GM21786 (cell line): Measurements from ENCODE around the gene ZFHX3.
A peak's percentile ranks its signal among the peaks of the same experiment; 100 is the strongest.
"Not testable (repeated sequence)": the region's sequence is repeated elsewhere in the genome, so short reads cannot be mapped to it uniquely, and the experiment has no call there.

ENCODE experiments used
- ATAC-seq: cut with Tn5 transposase; IDR thresholded peaks from one replicate; pipeline ENCODE4 v1.9.1; 2021; ENCODE audit not compliant: unreplicated experiment

The ZFHX3 gene

DNA sequence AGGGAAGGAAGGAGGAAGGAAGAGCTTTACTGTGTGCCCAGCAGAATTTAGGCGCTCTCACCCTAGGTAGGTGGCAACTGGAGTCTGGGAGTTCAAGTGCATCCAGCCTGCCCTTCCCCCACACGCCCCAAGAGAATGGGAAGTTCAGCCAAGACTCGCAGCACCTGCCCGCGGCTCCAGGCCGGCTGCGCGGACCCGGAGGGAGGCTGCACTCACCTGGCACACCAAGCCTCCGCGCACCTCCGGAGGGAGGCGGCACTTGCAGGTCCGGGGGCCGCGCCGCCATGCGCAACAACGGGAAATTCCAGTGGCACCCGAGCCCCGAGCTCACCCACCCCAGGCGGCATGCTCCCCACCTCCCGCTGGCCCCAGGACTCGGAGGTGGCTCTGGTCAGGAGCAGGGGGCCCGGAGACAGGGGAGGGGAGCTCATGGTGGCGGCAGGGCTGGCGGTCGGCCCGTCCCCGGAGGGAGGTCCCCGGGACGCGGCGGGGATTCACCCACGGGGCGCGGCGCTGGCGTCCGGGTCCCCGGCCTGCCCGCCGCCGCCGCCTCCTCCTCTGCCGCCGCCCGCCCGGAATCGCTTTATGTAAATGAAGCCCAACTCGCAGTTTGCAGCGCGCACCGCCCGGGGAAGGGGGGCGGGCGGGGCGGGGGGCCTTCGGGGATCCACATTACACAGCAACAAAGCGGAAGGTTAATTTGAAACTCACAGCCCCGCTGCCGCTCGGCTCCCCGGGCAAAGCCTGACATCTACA, at the start of gene ZFHX3:
Gene ZFHX3, minus strand, starts transcription at position 593 of the 756 bp plus-strand sequence. CDS start 87,983 bp downstream, outside the sequence.
- ATAC-seq = peak; percentile 77

- no peak for ATAC-seq
Observed at GRCh38 chr16:73096510-73096909, 48.6 kb upstream of the ZFHX3 start.

DNA sequence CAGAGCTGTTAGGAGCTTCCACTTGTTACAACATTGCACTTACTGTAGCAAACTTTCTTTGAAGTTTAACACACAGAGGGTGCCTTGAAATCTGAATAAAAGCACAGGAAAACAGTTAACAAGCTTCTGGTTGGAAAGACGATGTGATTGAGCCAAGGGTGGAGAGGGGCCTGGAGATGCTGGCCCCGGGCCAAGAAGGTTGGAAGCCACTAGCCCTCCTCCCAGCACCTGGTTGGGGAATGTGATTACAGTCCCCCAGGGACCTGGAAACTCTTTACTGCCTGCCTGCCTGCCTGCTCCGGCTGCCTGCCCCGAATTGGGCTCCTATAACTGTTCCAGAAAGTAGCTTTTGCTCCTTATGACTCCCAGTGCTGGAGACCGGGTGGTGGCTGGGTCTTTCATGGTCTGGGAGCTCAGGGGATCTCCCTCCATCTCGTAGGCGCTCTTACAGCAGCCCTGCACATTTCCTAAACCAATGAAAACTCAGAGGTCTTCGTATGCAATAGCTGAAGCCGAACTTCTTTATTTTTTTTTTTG, 48.0 kb upstream of the ZFHX3 start:
- no peak for ATAC-seq

GRCh38 chr16:73095142-73095820, 47.4 kb upstream of the ZFHX3 start:
- no peak for ATAC-seq

GRCh38 chr16:73094371-73094770, 46.4 kb upstream of the ZFHX3 start:
- no peak for ATAC-seq

- ATAC-seq = no peak
Observed at GRCh38 chr16:73093146-73094144, 45.5 kb upstream of the ZFHX3 start.

GRCh38 chr16:73092236-73092781, 44.4 kb upstream of the ZFHX3 start:
- no peak for ATAC-seq

- ATAC-seq = no peak
Observed at GRCh38 chr16:73091174-73091573, 43.2 kb upstream of the ZFHX3 start.

- no peak for ATAC-seq
Observed at GRCh38 chr16:73089420-73089819, 41.5 kb upstream of the ZFHX3 start.

DNA sequence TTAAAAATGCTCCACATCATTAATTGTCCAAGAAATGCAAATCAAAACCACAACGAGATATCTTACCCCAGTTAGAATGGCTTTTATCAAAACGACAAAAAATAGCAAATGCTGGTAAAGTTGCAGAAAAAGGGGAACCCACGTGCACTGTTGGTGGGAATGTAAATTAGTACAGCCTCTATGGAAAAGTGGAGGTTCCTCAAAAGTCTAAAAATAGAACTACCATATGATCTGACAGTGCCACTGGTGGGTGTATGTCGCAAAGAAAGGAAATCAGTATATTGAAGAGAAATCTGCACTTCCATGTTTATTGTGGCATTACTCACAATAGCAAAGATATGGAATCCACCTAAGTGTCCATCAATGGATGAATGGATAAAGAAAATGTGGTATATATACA, 38.2 kb upstream of the ZFHX3 start:
- no peak for ATAC-seq

DNA sequence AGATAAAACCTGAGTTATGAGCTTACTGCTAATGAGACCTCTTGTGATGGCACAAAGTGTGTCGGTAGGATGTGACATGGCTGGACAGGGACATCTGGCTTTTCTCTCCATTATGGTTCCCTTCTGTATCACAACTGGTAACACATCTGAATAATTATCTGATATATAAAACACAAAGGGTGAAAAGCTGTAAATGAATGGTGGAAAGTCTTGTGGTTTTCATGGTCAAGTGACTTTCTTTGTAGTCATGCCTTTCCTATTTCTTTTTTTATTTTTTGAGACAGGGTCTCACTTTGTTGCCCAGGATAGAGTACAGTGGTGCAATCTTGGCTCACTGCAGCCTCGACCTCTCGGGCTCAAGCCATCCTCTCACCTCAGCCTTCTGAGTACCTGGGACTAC, 35.3 kb upstream of the ZFHX3 start:
- ATAC-seq = no peak

DNA sequence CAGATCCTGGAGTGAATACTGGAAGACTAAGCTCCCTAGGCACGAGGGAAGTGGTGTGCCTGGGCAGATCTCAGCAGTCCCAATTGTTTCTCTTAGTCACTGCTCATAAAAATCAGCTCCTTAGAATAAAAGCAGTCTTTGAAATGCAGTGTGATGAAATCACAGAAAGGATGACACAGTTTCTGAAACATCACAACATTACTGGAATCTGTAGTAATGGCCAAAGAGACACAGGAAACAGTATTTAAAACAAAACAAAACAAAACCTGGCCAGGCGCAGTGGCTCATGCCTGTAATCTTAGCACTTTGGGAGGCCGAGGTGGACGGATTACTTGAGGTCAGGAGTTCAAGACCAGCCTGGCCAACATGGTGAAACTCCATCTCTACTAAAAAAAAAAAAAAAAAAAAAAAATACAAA, 34.7 kb upstream of the ZFHX3 start:
- not testable (repeated sequence) for ATAC-seq

DNA sequence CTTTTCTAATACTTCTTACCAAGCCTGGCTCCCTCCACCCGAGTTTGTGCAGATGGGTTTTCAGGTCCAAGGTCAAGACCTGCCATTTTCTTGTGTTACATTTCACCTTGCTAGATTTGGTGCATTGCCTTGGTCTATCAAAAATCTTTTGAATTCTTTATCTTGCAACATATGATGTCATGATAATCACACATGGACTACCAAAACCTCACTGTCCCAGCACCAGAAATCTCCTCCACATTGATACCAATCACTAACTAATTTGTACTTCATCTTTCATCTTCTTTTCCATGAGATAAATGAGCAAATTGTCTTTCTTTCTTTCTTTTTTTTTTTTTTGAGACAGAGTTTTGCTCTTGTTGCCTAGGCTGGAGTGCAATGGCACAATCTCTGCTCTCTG, 33.0 kb upstream of the ZFHX3 start:
- ATAC-seq = no peak

DNA sequence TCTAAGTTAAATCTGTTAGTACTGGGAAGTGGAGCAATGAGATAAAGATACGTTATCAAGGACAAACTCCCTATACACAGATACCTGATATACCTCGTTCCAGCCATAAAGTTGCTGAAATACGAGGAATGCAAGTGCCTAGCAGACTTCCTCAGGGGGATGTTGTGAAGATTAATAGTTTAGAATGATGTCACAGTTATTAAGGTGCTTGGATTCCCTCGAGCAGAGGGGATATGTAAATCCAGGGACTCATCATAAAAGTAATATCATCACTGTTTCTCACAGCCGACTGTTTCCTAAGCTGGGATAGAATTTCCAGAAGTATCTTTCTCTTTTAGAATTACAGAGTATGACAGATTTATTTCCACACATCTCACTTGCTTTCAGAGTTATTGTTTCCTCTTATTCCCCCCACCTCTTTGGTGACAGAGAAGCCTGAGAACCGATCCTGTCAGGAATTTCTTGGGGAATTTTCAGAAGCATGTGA, 28.4 kb upstream of the ZFHX3 start:
- ATAC-seq = no peak

- no peak for ATAC-seq
Observed at GRCh38 chr16:73074382-73074781, 26.5 kb upstream of the ZFHX3 start.

DNA sequence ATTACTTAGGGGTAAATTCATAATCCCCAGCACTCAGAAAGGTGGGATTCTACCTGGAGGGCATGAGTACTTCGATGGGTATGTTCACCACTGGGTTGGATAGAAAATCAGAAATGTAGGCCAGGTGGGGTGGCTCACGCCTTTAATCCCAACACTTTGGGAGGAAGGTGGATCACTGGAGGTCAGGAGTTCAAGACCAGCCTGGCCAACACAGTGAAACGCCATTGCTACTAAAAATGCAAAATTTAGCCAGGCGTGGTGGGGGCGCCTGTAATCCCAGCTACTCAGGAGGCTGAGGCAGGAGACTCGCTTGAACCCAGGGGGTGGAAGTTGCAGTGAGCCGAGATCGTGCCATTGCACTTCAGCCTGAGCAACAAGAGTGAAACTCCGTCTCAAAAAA, 24.1 kb upstream of the ZFHX3 start:
- ATAC-seq = not testable (repeated sequence)

GRCh38 chr16:73071131-73071940, 23.4 kb upstream of the ZFHX3 start:
- ATAC-seq = no peak

DNA sequence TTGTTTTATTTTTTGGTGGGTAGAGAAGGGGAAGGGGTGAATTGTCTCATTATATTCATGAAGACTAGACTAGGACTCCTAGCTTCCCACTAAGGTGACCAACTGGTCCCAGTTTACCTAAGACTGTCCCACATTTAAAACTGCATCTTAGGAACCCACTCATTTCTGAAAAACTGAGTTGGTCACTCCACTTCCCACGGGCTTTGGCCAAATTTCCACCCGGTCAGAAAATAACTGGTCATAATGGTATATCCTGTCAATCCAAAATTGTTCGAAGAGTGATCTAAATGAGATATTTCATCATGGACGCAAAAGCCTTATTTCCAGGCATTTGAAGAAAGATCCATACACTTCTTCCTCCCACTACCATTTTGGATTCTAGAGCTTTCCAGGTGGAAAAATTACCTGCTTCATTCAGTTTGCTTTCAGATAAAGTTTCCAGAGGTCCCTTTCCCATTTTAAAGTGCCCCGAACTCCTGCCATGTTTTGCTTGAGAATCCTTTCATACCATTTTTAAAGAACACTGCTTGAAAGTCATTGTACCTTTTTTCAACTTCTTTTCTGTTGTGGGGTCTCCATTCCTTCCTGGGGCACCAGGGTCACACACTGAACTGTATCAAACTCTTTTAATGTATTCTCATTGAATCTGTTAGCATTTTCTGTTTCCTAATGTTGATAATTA, 21.8 kb upstream of the ZFHX3 start:
- ATAC-seq = no peak
